Hematopoietic multipotent progenitor cell (in vitro differentiated cells): Measurements from ENCODE around the gene FBXO36. TPM values are rescaled to one million over a fixed set of nuclear protein-coding genes. Genes with fewer than 3 reads are reported as not detected.
"Not testable (repeated sequence)": the region's sequence is repeated elsewhere in the genome, so short reads cannot be mapped to it uniquely, and the experiment has no call there.

Experiments used
- DNase-seq, 3 donors: peaks; one replicate each; pipeline ENCODE4 v3.0.0-alpha.2; 2011 to 2015; ENCODE audit warnings: low read depth in 2 of 3, low spot score in 2 of 3
- total RNA-seq: library from RNA; depleted of rRNA; stranded (reverse); fragments of >200 nt; gene quantifications from one replicate; pipeline ENCODE4 v1.2.3, GENCODE V29; 2012

The FBXO36 gene
- total RNA-seq, 1 donor, result 1.9 TPM

- no peak for DNase-seq
Observed at GRCh38 chr2:229910147-229910831, 12.0 kb upstream of the FBXO36 start.

DNA sequence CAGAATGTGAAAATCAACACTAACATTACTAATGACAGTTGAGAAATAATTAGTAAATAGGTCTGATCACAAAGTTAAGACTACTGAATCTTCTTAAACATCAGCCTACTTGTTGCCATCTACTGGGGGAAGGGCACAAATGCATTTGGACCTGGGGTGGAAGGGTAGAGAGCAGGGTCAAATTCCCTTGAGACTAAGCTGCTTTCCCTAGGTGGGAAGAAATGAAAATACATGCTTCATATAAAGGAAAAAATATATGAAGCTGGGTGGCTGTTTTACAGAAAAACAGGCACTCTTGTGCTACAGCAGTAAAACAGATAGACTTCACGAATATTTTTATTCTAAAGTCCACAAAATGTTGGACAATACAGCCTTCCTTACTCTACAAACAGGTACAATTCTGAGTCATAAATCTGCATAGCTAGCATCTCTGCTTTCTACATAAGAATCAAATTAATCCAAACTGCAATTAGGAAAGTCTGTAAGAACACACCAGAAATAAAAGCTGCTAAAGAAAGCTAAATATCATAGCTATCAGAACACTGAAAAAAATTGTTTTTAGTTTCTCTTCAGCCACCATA, 11.4 kb upstream of the FBXO36 start:
- peak in 2 of 3 donors; percentile 40 to 56 for DNase-seq

DNA sequence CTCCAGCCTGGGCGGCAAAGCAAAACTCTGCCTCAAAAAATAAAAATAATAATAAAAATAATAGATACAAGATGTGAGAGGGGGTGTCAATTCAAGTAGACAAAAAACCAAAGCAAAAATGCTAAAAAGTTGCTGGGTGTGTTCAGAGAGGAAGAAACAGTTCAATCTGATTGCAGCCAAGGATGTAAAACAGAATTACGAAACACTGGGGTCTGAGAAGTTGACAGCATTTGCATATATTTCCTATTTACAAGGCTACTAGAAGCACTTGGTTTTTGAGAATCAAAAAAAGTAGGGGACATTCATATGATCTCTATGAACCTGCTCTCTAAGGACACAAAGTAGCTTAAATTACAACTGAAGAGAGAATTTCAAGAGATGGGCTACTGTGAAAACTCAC, 8.1 kb upstream of the FBXO36 start:
- DNase-seq, result no peak

DNA sequence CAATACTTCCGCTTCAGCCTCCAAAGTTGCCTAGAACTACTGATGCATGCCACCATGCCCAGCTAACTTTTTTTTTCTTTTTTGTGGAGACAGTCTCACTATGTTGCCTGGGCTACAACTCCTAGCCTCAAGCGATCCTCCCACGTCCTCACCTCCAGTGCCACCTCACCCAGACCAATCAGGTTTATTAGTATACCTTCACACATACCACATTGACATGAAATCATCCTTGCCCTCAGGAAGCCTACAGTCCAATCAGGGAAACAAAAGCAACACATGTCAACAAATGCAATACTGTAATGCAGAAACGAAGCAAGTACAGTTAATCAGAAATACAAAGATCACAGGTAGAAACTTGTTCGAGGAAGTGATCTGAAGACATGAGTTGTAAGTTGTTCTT, 4.5 kb upstream of the FBXO36 start:
- no peak for DNase-seq

DNA sequence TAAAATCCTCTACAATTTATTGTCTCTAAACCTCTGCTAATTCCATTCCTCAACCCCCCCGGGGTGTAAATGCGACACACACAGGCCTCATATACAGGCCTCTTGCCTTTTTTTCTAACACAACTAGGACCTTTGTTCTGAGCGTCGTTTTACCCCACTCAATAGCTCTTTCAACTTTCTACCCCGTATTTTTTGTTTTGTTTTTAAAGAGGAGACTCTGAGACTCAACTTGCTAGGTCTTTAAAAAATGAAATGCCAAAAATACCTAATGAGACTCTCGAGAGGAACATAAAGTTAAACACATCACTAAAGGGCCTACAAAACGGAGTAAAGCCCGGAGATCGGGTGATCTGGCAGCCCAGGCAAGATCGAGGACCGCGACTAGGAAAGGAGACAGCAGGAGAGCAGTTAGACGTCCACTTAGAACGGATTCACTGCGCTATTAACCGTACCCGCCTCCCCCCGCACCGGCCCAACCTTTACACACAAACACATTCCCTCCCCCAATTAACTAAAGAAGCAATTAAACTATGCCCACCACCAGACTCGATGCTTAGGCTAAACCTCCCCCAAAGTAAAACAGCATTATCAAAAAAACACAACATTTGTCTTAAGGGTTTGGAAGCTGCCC, 2.2 kb upstream of the FBXO36 start:
- no peak for DNase-seq

DNA sequence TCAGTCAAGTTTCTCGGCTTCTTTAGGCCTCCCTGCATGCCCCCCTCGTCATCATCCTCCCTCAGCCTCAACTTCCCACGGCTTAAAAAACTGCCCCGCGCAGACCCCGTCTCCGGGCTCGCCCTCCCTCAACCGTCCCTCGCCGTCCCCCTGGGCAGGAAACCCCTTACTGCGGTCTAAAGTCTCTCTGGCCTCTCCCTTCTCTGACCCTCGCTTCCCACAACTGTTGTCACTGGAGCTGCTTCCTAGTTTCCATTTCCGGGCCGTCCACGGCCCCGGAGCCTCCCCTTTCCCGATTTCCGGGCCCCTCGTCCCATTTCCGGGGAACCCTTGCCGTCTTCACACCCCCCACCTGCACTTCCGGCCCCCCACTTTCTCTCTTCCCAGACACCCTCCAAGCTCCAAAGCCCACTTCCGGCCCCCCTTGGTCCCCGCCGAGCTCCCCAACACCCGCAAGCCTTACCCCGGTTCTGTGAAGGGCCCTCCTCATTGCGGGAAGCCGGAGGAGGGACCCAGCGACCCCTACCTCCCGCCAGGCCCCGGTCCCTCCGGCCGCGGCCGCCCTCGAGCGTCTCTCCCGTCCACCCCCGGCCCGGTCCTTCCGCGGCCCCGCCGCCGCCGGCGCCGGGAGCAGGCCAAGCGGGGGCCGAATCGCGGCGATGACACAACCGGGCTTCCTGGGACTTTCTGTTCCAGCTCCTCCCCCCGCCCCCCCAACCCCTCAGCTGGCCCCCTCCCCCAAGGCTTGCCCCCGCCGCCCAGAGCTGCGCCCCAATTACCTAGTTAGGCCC, 1.0 kb upstream of the FBXO36 start:
- peak in 1 of 3 donors; percentile 53 for DNase-seq

- peak; percentile 95 to 97 (median 96) for DNase-seq
Observed at GRCh38 chr2:229921892-229922448, 333 bp upstream of the FBXO36 start, which contains the start of gene TRIP12. TSS of gene TRIP12 (minus strand) at chr2:229922009. CDS start at chr2:229880079, 41,930 bp downstream.

- not testable (repeated sequence) for DNase-seq
Observed at GRCh38 chr2:229924541-229924940, 2.2 kb downstream of the FBXO36 start.

DNA sequence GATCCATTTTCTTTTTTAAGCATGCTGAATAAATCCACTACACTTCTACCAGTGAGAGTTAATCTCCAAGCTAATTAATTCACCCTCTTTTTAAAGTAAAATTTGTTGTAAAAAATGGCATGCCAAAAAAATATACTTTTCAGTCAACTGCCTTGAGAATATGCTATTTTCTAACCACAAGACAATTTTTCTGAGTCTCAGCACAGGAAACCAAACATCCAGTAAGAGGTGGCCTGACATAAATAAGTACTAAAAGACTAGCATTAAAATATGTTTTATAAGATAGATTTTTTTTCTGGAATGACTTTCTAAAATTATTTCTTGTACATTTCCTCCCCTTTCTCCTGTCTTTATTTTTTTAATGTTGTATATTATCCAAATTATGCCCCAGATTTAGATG, 2.9 kb downstream of the FBXO36 start:
- DNase-seq, result peak in 1 of 3 donors; percentile 33

DNA sequence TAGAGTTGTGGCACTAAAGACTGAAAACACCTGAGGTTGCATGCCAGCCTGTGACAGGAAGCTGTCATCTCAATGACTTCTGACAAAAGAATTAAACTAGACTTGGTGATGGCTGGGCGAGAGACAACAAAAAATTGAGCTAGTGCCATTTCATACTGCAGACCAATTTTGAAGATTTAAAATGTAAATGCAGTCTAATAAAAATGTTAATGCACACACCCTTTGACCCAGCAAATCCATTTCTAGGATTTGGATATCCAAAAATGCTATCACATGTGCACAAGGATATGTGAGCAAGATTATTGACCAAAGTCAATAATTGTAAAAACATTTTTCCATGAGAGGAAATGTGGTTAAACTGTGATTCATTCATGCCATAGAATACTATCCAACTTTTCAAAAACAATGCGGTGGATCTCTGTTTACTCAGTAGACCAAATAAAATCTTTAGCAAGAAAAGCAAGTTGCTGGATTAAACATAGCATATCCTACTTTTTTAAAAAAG, 5.6 kb downstream of the FBXO36 start:
- no peak for DNase-seq

DNA sequence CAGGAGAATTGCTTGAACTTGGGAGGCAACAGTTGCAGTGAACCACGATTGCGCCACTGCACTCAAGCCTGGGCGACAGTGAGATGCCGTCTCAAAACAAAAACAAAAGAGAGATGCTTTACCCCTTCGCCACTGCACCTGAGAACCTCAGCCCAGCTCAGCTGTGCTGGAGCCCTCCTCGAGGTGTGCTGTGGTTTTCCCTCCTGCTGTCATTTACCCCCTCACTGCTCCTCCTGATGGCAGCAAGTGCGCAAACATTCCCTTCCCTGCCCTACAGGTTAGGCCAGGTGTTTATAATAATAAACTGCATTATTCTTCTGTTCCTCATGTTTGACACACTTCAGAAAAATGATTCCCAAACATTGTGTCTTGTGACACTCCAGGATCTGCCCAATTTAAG, 8.4 kb downstream of the FBXO36 start:
- no peak for DNase-seq

GRCh38 chr2:229931241-229931640, 8.9 kb downstream of the FBXO36 start:
- DNase-seq, result no peak

DNA sequence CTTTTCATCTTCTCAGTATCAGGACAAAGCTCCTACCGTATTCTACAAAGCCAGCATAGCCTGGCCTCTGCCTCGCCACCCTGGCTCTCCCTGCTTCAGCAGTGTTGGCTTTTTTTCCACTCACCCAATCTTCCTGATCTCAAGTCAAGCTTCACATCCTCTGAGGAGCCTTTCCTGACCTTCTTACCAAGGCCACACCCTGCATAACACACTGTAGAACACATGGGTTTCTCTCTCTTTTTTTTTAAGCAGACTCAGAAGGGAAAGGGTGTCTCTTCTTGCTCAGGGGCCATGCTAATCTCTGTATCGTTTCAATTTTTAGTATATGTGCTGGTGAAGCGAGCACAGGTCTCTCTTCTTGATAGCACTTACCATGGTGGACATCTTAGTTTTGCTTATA, 15.2 kb downstream of the FBXO36 start:
- no peak for DNase-seq

GRCh38 chr2:229942671-229943070, 20.4 kb downstream of the FBXO36 start:
- DNase-seq, result no peak

DNA sequence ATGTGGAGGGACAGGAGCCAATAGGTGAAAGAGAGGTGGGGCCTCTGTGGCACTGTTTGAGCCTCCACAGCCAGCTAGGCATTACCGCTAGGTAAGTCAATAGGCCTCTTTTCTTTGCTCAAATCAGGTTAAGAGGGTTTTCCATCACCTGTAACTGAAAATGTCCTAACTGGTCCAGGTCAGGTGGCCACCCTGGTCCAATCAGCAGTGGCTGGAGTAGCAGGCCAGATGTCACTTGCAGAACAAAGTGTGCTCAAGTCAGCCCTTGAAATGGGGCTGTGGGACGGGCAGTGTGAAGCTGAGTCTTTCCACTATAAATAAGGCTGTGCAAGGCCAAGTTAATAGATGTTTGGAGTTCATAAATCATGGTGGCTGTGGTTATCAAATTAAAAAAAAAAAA, 20.9 kb downstream of the FBXO36 start:
- no peak for DNase-seq

DNA sequence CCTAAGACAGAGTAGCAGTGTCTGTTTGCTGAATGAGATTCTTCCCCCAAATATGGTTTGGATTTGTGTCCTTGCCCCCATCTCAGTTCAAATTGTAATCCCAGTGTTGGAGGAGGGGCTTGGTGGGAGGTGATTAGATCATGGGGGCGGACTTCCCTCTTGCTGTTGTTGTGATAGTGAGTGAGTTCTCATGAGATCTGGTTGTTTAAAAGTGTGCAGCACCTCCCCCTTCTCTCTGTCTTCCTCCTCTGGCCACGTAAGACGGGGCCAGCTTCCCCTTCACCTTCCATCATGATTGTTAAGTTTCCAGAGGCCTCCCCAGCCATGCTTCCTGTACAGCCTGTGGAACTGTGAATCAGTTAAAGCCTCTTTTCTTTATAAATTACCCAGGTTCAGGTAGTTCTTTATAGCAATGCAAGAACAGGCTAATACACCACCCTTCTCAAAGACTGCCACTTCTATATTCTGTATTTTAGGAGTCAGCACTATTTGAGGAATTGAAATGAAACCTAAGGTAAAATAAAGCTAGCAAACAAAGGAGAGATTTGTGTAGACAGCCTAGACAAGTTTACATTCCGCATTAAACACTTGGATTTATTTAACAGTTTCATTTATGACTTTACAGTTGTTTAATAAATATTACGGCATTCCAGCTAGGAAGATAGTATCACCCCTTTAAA, 21.6 kb downstream of the FBXO36 start:
- DNase-seq, result peak in 1 of 3 donors; percentile 26

DNA sequence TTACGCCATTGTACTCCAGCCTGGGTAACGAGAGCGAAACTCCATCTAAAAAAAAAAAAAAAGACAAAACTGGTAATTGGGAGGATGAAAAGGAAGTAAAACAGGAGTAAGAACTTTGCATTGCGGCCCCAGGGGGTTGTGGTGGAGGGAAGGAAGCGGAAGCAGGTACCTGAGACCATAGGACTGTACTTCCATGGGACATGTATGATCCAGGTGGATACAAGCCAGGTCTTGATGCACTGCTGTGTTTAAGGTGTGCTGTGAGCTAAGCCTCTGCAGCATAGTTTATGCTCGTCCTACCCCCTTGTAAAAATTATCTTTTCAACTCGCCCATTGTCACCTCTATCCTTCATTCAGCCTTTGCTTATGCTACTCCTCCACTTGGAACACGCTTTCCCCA, 23.7 kb downstream of the FBXO36 start:
- DNase-seq, result no peak

- DNase-seq, result no peak
Observed at GRCh38 chr2:229947544-229947943, 25.2 kb downstream of the FBXO36 start.

DNA sequence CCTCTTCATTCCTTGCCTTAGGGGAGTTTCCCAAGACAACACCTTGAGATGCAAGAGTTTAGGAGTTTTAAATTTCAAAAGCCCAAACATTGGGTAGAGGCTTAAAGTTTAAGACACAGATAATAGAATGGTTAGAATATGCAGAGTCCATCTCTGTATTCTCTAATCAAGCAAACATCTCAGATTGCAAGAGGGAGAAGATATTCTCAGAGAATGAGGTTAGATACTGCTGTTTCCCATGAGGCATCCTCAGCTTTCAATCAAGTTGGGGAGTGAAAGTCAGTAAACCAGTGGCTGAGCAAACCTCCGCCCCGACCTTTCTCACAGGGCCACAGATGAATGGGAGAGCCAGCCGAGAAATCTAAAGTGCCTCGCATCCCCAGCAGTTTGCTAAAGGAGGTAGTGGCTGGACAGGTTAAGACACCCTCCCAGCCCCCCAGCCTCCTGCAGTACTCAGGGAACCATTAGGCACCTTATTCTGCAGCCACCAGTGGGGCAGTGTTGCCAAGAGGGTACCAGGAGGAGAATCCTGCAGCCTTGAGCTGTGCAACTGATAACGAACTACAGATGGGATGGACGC, 30.0 kb downstream of the FBXO36 start:
- no peak for DNase-seq

DNA sequence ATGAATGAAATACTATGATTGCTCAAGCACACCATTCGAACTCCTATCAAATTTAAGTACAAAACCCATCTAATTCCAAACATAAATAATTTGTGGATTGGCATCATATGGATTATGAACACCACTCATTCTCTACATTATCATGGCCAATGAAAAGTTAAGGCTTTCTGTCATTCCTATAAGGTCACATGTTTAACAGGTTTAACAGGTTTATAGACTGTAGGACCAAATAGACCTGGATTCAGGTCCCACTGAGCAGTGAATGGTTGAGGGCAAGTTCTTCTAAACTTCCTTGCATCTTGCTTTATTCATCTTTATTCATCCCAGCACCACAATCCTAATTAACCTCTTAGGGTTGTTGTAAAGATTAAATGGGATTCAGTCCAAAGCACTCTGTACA, 33.4 kb downstream of the FBXO36 start:
- DNase-seq, result no peak
